GM21390 (cell line): ENCODE results near the gene PDCD11.
"Not testable (repeated sequence)": the region's sequence is repeated elsewhere in the genome, so short reads cannot be mapped to it uniquely, and the experiment has no call there.

Source experiments
- ATAC-seq: cut with Tn5 transposase; IDR thresholded peaks from one replicate; pipeline ENCODE4 v1.9.1; 2021; ENCODE audit not compliant: unreplicated experiment

Gene PDCD11

GRCh38 chr10:103417148-103417469 is 20.7 kb downstream of the PDCD11 start:
- ATAC-seq: not testable (repeated sequence)

DNA sequence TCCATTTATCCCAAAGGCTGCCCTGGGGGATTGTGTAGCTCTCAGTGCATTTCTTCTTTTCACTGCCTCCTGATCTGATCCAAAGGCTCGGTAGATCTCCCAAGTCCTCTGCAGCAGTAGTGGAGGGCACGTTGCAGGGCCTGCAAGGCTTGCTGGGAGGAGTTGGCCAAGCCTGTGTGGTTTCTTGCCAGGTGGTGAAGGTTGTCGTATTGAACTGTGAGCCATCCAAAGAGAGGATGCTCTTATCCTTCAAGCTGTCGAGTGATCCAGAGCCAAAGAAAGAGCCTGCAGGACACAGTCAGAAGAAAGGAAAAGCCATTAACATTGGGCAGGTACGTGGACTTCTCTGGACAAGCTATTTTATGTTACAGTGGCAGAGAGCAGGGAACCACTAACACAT is 21.2 kb downstream of the PDCD11 start:
- ATAC-seq: no peak

- no peak for ATAC-seq
Measured at GRCh38 chr10:103419101-103419500, 22.7 kb downstream of the PDCD11 start.

DNA sequence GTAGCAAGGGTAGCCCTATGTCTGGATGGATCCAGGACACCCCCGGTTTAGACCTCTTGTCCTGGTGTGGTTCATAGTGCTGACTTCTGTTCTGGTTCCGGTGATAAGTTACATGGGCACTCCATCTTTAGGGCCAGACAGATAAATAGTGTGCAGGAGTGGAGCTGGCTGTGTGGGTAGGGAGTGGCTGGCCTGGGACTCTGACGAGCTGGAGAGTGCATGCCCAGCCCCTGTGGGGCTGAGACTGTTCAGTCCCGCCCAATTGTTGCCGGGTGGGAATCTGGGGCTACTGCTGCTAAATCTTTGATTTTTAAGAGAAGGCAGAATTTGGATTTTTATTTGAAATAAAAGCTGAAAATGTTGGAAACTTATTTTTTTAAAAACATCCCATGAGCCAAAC is 27.3 kb downstream of the PDCD11 start:
- ATAC-seq: no peak

- ATAC-seq: no peak
Measured at GRCh38 chr10:103427866-103428265, 31.4 kb downstream of the PDCD11 start.

DNA sequence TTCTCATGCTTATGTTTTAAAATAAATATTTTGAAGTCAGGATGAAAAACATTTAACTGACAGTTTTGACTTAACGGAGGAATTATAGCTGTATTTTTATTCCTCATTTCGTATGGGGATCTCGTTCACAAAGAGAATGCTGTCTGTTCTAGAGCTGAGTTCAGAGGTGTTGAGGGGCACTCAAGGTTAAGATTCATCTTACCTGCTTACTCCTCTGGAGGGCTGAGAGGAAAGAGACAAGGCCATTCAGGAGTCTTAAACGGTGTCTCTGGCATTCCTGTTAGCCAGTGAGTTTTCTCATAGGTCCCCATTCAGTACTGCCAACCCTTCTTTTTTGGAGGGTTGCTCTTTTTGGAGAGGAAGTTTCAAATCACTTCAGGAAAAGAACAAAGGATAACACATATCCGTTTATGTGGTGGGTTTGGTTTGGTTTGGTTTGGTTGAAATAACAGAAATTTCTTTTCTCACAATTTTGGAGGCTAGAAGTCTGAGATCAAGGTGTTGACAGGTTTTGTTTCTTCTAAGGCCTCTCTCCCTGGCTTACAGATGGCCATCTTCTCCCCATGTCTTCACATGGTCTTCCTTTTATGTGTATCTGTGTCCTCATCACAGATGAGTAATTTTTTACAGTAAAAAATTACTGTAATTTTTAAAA is 32.7 kb downstream of the PDCD11 start:
- no peak for ATAC-seq

GRCh38 chr10:103429647-103430046 is 33.2 kb downstream of the PDCD11 start:
- no peak for ATAC-seq

GRCh38 chr10:103431902-103432301 is 35.5 kb downstream of the PDCD11 start:
- ATAC-seq: no peak

GRCh38 chr10:103433858-103434257 is 37.4 kb downstream of the PDCD11 start:
- ATAC-seq: no peak

DNA sequence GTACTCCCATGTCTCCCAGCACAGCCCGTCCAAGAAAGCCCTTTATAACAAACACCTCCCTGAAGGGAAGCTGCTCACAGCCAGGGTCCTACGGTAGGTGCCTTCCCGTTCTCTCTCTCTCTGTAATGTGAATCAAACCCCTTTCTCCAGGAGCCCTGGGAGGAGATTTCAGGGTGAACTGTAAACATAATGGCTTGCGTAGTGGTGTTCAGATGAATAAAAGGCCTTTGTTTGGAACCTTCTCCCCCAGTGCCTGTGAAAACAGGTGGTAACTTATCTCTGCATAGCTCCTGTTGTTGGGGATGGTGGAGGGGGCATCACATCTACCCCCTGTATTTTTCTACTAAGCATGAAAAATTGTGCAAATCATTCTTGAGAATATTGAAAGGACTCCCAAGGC is 43.4 kb downstream of the PDCD11 start:
- ATAC-seq: no peak

GRCh38 chr10:103440416-103440815 is 44.0 kb downstream of the PDCD11 start:
- no peak for ATAC-seq

DNA sequence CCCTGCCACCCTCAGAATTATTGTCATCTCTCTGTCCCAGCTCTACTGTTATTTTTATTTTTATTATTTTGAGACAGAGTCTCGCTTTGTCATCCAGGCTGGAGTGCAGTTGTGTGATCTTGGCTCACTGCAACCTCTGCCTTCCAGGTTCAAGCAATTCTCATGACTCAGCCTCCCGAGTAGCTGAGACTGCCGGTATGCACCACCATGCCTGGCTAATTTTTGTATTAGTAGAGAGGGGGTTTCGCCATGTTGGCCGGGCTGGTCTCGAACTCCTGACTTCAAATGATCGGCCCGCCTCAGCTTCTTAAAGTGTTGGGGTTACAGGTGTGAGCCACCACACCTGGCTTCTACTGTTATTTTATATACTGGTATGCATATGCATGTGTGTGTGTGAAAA is 44.8 kb downstream of the PDCD11 start:
- ATAC-seq: no peak

GRCh38 chr10:103441611-103442010 is 45.2 kb downstream of the PDCD11 start:
- ATAC-seq: no peak

GRCh38 chr10:103442031-103442461 is 45.6 kb downstream of the PDCD11 start:
- no peak for ATAC-seq

DNA sequence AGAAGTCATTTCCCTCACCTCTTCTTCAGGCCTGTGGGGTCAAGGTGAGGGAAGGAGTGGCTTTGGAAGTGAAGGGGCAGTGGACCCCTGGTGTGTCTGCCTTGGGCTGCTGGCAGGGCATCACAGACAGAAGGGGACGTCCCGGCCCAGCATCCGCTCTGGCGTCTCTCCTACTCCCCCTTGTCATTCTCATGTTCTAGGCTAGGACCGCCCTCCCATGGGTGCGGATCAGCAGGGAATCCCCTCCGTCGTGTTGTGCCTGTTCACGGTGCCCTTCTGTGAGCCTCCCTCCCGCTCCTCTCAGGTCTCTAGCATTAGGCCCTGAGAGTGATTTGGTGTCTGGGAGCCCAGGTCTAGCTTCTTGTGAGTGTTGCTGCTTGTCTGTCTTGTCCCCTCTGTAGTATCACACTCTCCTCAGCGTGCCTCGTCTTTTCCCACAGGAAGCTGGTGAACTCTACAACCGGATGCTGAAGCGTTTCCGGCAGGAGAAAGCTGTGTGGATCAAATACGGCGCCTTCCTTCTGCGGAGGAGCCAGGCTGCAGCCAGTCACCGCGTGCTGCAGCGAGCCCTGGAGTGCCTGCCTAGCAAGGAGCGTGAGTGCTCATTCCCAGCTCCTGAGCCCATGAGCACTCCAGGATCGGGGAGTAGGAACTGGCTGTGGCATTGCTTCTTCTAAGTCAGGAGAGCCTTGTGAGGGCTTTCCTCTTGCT is 47.2 kb downstream of the PDCD11 start:
- ATAC-seq: no peak

DNA sequence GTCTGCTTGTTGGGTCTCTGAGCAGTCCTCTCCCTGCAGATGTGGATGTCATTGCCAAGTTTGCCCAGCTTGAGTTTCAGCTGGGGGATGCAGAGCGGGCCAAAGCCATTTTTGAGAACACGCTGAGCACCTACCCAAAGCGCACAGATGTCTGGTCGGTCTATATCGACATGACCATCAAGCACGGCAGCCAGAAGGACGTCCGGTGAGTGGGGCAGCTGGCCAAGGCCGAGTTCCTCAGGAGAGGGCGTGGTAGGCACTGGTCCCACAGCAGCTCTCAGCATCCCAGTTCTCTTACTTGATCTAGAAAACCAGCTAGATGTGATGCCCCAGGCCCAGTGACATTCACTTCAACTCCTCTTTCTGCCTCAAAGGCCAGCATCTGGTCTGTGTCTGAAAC is 48.1 kb downstream of the PDCD11 start:
- no peak for ATAC-seq

DNA sequence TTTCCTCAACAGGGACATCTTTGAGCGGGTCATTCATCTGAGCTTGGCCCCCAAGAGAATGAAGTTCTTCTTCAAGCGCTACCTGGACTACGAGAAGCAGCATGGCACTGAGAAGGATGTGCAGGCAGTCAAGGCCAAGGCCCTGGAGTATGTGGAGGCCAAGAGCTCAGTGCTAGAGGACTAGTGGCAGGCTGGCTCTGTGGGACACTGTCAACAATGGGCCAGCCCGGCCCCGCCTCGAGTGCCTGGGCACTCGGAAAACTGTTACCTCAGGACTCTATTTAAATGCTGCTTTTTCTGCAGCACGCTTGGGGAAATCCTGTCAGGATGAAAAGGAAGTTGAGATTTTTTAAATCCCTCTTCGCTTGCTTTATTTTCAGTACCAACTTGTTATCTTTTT is 48.9 kb downstream of the PDCD11 start:
- no peak for ATAC-seq

- no peak for ATAC-seq
Measured at GRCh38 chr10:103445767-103446567, 49.5 kb downstream of the PDCD11 start.

DNA sequence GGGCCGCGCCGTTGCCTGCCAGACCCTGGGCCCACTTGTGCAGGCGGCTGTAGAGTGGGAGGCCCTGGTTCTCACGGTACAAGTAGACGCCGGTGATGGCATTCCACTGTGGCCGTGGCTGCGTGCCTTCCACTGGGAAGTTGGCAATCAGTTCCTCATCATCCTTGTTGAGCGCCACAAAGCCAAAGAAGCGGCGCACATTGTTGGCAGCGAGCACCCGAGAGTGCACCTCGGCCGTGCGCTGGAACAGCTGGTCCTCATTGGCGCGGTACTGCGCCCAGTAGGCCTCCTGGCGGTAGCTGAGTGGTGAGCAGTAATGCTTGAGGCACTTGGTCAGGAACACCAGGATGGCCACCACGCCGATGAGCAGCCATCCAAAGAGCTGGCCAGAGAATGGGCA is 50.8 kb downstream of the PDCD11 start:
- ATAC-seq: no peak

GRCh38 chr10:103448746-103449145 is 52.3 kb downstream of the PDCD11 start:
- no peak for ATAC-seq

DNA sequence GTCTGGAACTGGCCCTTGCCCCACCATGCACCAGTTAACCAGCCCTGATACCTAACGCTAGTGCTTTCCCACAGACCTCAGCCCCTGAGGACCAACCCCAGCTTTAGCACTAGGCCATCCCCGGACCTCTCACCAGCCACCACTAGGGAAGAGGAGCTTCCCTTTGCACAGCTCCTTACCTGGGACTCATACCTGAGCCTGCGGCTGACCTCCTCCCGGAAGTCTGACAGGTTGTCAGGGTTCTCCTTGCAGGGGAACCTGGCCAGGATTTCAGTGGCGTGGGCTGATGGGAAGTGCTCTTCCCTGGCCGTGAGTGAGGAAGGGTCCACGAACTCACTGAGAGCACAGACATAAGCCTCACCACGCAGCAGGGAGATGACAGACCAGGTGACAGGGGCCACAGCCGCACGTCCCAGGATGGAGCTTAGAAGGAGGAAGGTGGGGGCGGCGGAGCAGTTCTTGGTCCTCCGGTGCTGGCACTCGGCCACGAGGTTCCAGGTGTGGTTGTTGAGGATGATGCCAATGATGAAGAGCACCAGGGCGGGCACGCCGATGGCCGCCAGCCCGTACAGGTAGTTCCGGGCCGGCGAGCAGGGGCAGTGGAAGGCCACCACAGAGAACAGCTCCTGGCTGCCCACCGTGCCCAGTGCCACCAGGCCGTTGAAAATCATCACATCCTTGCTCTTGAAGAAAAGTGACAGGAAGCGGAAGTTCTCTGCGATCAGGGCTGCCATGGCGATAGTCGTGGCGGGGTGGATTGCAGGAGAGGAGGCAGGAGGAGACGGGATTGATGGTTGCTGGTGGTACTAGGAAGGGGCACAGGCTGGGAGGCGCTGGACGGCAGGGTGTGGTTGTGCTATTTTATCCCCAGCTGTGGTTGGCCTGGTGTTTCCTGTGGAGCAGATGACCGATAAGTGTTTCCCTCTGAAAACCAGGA is 53.0 kb downstream of the PDCD11 start:
- no peak for ATAC-seq
